ENCODE measurements around the gene GEMIN7. TPM values are rescaled to one million over a fixed set of nuclear protein-coding genes. Genes with fewer than 3 reads are reported as not detected.
A peak's percentile ranks its signal among the peaks of the same experiment; 100 is the strongest.

Gene GEMIN7
- total RNA-seq, 2 donors from 2014 or later, result 15.8 to 19.5 TPM

- WGBS, 2 donors, result 92% methylated on average over 9 of the region's 9 CpGs
- no peak for ATAC-seq
- H3K4me3 ChIP-seq, result no peak overlapping the region
- no peaks in the 10 kb centered on the region for H3K9me3 ChIP-seq
- no peaks in the 10 kb centered on the region for H3K36me3 ChIP-seq (replicated peaks in 1 of 2; ENCODE audit: insufficient read depth in 1 of 2, low read depth in 2 of 2)
- peaks cover 10% of the 10 kb centered on the region for H3K4me1 ChIP-seq
- no peak for TF ChIP-seq POLR2A (IDR thresholded peaks at IDR 0.05)
- no peak for TF ChIP-seq CTCF (IDR thresholded peaks at IDR 0.05)
- intact Hi-C loops (cut with DNase I), result no loop called here
- H3K27ac ChIP-seq, result no peak overlapping the region
- no peak for DNase-seq
- no peaks in the 10 kb centered on the region for H3K27me3 ChIP-seq
Observed at GRCh38 chr19:45125360-45125759, 46.3 kb downstream of the GEMIN7 start.

GRCh38 chr19:45125975-45126493 lies 47.0 kb downstream of the GEMIN7 start:
- DNase-seq (peak; percentile 69 to 81 (median 72)), ATAC-seq (peak; percentile 77)
- intact Hi-C loops (cut with DNase I), result no loop called here
- Histone ChIP-seq H3K27ac (no peak overlapping the region), H3K4me3 (no peak overlapping the region), H3K27me3 (no peaks in the 10 kb centered on the region), H3K36me3 (replicated peaks in 1 of 2; ENCODE audit: insufficient read depth in 1 of 2, low read depth in 2 of 2) (no peaks in the 10 kb centered on the region), H3K9me3 (no peaks in the 10 kb centered on the region), H3K4me1 (peaks cover 10% of the 10 kb centered on the region)
- WGBS, 2 donors, result 57 to 100% methylated on average over 5 to 11 of the region's 12 CpGs
- peak; percentile 18 to 71 (median 60) for TF ChIP-seq CTCF (IDR thresholded peaks at IDR 0.05)
- no peak for TF ChIP-seq POLR2A (IDR thresholded peaks at IDR 0.05)

- Histone ChIP-seq H3K27me3 (no peaks in the 10 kb centered on the region), H3K9me3 (no peaks in the 10 kb centered on the region), H3K4me1 (peaks cover 10% of the 10 kb centered on the region), H3K36me3 (replicated peaks in 1 of 2; ENCODE audit: insufficient read depth in 1 of 2, low read depth in 2 of 2) (no peaks in the 10 kb centered on the region), H3K4me3 (no peak overlapping the region), H3K27ac (no peak overlapping the region)
- TF ChIP-seq POLR2A (IDR thresholded peaks at IDR 0.05) (no peak), CTCF (IDR thresholded peaks at IDR 0.05) (no peak)
- WGBS, 2 donors, result 74 to 84% methylated on average over 7 of the region's 7 CpGs
- ATAC-seq (no peak), DNase-seq (no peak)
- intact Hi-C loops (cut with DNase I), result no loop called here
Observed at GRCh38 chr19:45126654-45127053, 47.6 kb downstream of the GEMIN7 start.

GRCh38 chr19:45128146-45128545 lies 49.1 kb downstream of the GEMIN7 start:
- 87 to 89% methylated on average over 5 of the region's 5 CpGs for WGBS, 2 donors
- no peak for ATAC-seq
- H3K4me3 ChIP-seq, result no peak overlapping the region
- no peak for DNase-seq
- H3K27ac ChIP-seq, result no peak overlapping the region
- no peaks in the 10 kb centered on the region for H3K36me3 ChIP-seq (replicated peaks in 1 of 2; ENCODE audit: insufficient read depth in 1 of 2, low read depth in 2 of 2)
- intact Hi-C loops (cut with DNase I), result no loop called here
- H3K27me3 ChIP-seq, result no peaks in the 10 kb centered on the region
- H3K4me1 ChIP-seq, result peaks cover 10% of the 10 kb centered on the region
- H3K9me3 ChIP-seq, result no peaks in the 10 kb centered on the region
- TF ChIP-seq CTCF (IDR thresholded peaks at IDR 0.05), result no peak

- intact Hi-C loops (cut with DNase I), result no loop called here
- TF ChIP-seq CTCF (IDR thresholded peaks at IDR 0.05) (no peak), POLR2A (IDR thresholded peaks at IDR 0.05) (no peak)
- Histone ChIP-seq H3K36me3 (replicated peaks in 1 of 2; ENCODE audit: insufficient read depth in 1 of 2, low read depth in 2 of 2) (no peaks in the 10 kb centered on the region), H3K27ac (no peak overlapping the region), H3K4me3 (no peak overlapping the region), H3K4me1 (peaks cover 10% of the 10 kb centered on the region), H3K27me3 (no peaks in the 10 kb centered on the region), H3K9me3 (no peaks in the 10 kb centered on the region)
- 80 to 87% methylated on average over 3 to 5 of the region's 5 CpGs for WGBS, 2 donors
- ATAC-seq (no peak), DNase-seq (no peak)
Observed at GRCh38 chr19:45128806-45129205, 49.7 kb downstream of the GEMIN7 start.

Measured in body of pancreas (tissue), 4 donors.